Occipital lobe (tissue), 2 donors: Measurements from ENCODE around the gene NKIRAS1. TPM values are rescaled to one million over a fixed set of nuclear protein-coding genes. Genes with fewer than 3 reads are reported as not detected.
A peak's percentile ranks its signal among the peaks of the same experiment; 100 is the strongest.
"Not testable (repeated sequence)": the region's sequence is repeated elsewhere in the genome, so short reads cannot be mapped to it uniquely, and the experiment has no call there.

Source experiments
- DNase-seq: peaks from one replicate; lab custom pipeline; 2025; lab: John Stamatoyannopoulos, UW
- total RNA-seq: library from RNA; depleted of rRNA; stranded (reverse); fragments of >200 nt; gene quantifications from one replicate; pipeline ENCODE4 v1.2.3, GENCODE V29; 2014

The NKIRAS1 gene
- total RNA-seq, 1 donor from 2014 or later: 36.5 TPM

- no peak for DNase-seq
Measured at GRCh38 chr3:23940775-23941174, 24.0 kb upstream of the NKIRAS1 start.

GRCh38 chr3:23938688-23939087 lies 21.9 kb upstream of the NKIRAS1 start:
- no peak for DNase-seq

- DNase-seq: no peak
Measured at GRCh38 chr3:23937296-23937695, 20.5 kb upstream of the NKIRAS1 start.

- no peak for DNase-seq
Measured at GRCh38 chr3:23934253-23934652, 17.5 kb upstream of the NKIRAS1 start.

GRCh38 chr3:23932571-23932970 lies 15.8 kb upstream of the NKIRAS1 start:
- no peak for DNase-seq

GRCh38 chr3:23931597-23931996 lies 14.8 kb upstream of the NKIRAS1 start:
- DNase-seq: no peak

- DNase-seq: no peak
Measured at GRCh38 chr3:23928524-23928923, 11.7 kb upstream of the NKIRAS1 start.

GRCh38 chr3:23926736-23927135 lies 9.9 kb upstream of the NKIRAS1 start:
- no peak for DNase-seq

- no peak for DNase-seq
Measured at GRCh38 chr3:23926246-23926645, 9.5 kb upstream of the NKIRAS1 start.

- no peak for DNase-seq
Measured at GRCh38 chr3:23923786-23924185, 7.0 kb upstream of the NKIRAS1 start.

GRCh38 chr3:23921052-23921511 lies 4.3 kb upstream of the NKIRAS1 start:
- DNase-seq: no peak

- DNase-seq: no peak
Measured at GRCh38 chr3:23920151-23920655, 3.4 kb upstream of the NKIRAS1 start.

- no peak for DNase-seq
Measured at GRCh38 chr3:23919628-23920027, 2.8 kb upstream of the NKIRAS1 start.

- DNase-seq: not testable (repeated sequence)
Measured at GRCh38 chr3:23918331-23918730, 1.5 kb upstream of the NKIRAS1 start.

- not testable (repeated sequence) for DNase-seq
Measured at GRCh38 chr3:23917679-23918303, 1.0 kb upstream of the NKIRAS1 start.

GRCh38 chr3:23916152-23916885 lies 471 bp downstream of the NKIRAS1 start:
- peak; percentile 79 for DNase-seq

- no peak for DNase-seq
Measured at GRCh38 chr3:23915537-23916108, 1.2 kb downstream of the NKIRAS1 start.

GRCh38 chr3:23913873-23914743 lies 2.7 kb downstream of the NKIRAS1 start:
- no peak for DNase-seq

GRCh38 chr3:23913182-23913581 lies 3.6 kb downstream of the NKIRAS1 start:
- DNase-seq: no peak

- not testable (repeated sequence) for DNase-seq
Measured at GRCh38 chr3:23912335-23912734, 4.5 kb downstream of the NKIRAS1 start.

GRCh38 chr3:23911397-23911796 lies 5.4 kb downstream of the NKIRAS1 start:
- DNase-seq: no peak

- DNase-seq: no peak
Measured at GRCh38 chr3:23909341-23909740, 7.4 kb downstream of the NKIRAS1 start.
